Panc1 (cell line): ENCODE data around the gene MEA1.

Source experiments
- CTCF ChIP-seq: fragments of 450-650 bp; IDR thresholded peaks from 2 replicates; pipeline ENCODE4 v1.5.1; 2017; ENCODE audit warnings: mild to moderate bottlenecking
- POLR2AphosphoS5 ChIP-seq: IDR thresholded peaks from 2 replicates; pipeline ENCODE4 v1.6.1; 2012; ENCODE audit warnings: mild to moderate bottlenecking, low read depth, low read length, moderate library complexity

DNA sequence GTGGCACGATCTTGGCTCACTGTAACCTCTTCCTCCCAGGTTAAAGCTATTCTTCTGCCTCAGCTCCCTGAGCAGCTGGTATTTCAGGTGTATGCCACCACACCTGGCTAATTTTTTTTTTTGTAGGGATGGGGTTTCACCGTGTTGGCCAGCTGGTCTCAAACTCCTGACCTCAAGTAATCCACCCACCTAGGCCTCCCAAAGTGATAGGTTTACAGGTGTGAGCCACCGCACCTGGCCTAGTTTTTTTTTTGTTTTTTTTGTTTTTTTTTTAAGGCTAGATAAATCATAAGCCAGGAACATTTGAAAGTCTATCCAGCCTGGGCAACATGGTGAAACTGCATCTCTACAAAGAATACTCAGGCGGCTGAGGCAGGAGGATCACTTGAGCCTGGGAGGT, 18.6 kb upstream of the MEA1 start:
- TF ChIP-seq CTCF: no peak
- no peak for TF ChIP-seq POLR2AphosphoS5
